ENCODE measurements around the gene TCAF2. TPM values are rescaled to one million over a fixed set of nuclear protein-coding genes. Genes with fewer than 3 reads are reported as not detected.
"Not testable (repeated sequence)": the region's sequence is repeated elsewhere in the genome, so short reads cannot be mapped to it uniquely, and the experiment has no call there.

The TCAF2 gene
- polyA plus RNA-seq, 1 of the 3 experiments (the other 2 are of a cell fraction), result 19.5 TPM

GRCh38 chr7:143649902-143650301 lies 29.1 kb downstream of the TCAF2 start:
- H4K20me1 ChIP-seq (ENCODE audit: insufficient read depth); H3K79me2 ChIP-seq (ENCODE audit: insufficient read depth); H3K4me1 ChIP-seq (ENCODE audit: control insufficient read depth in 1 of 2, insufficient read depth in 2 of 2, low read depth in 1 of 2, low read length in 1 of 2); H3K4me3 ChIP-seq (ENCODE audit: low read depth in 2 of 2, low read length in 1 of 2); H3K9ac ChIP-seq; CTCF ChIA-PET; POLR2A ChIA-PET; H3K9me3 ChIP-seq; H3F3A ChIP-seq (replicated peaks; ENCODE audit: insufficient read depth); H3K27ac ChIP-seq (ENCODE audit: low read depth in 2 of 2, low read length in 1 of 2); H3K36me3 ChIP-seq (replicated peaks in 1 of 2; ENCODE audit: control insufficient read depth in 1 of 2, insufficient read depth in 2 of 2, low read length in 1 of 2); DNase-seq; H3K4me2 ChIP-seq; H3K9me2 ChIP-seq; H2AFZ ChIP-seq (ENCODE audit: low read depth); H3K27me3 ChIP-seq (ENCODE audit: insufficient read depth): not testable (repeated sequence)
- WGBS (ENCODE audit: low lambda C conversion rate), result no CpG with 5 or more reads among the region's 3 CpGs

GRCh38 chr7:143650447-143650846 lies 29.7 kb downstream of the TCAF2 start:
- H3K9me3 ChIP-seq, result not testable (repeated sequence)
- no CpG with 5 or more reads among the region's 8 CpGs for WGBS (ENCODE audit: low lambda C conversion rate)

More at GRCh38 chr7:143650447-143650846, 29.7 kb downstream of the TCAF2 start:
- H3K9ac ChIP-seq; POLR2A ChIA-PET; H4K20me1 ChIP-seq (ENCODE audit: insufficient read depth); DNase-seq; H3K4me1 ChIP-seq (ENCODE audit: control insufficient read depth in 1 of 2, insufficient read depth in 2 of 2, low read depth in 1 of 2, low read length in 1 of 2); H3K4me3 ChIP-seq (ENCODE audit: low read depth in 2 of 2, low read length in 1 of 2); H3K36me3 ChIP-seq (replicated peaks in 1 of 2; ENCODE audit: control insufficient read depth in 1 of 2, insufficient read depth in 2 of 2, low read length in 1 of 2); CTCF ChIA-PET; H3K9me2 ChIP-seq; H3K4me2 ChIP-seq; H3K79me2 ChIP-seq (ENCODE audit: insufficient read depth); H3K27me3 ChIP-seq (ENCODE audit: insufficient read depth); H2AFZ ChIP-seq (ENCODE audit: low read depth); H3K27ac ChIP-seq (ENCODE audit: low read depth in 2 of 2, low read length in 1 of 2); H3F3A ChIP-seq (replicated peaks; ENCODE audit: insufficient read depth): not testable (repeated sequence)

Small RNA genes within 50 kb of the gene (small RNA-seq; reads per million reads assigned to genes)
- gene AC073264.2, result 0 reads per million in 7 experiments
- gene RNU6-162P, result 0 reads per million in 7 experiments

Other genes with a start within 250 kb of the TCAF2 start
- 124 and 271 TPM in 2 replicates for gene ZYX, start 239.6 kb upstream of the TCAF2 start, polyA plus RNA-seq (2012; rRNA removed)
- 0.26 and 0.49 TPM in 2 replicates for gene EPHA1, start 212.1 kb upstream of the TCAF2 start, polyA plus RNA-seq (2012; rRNA removed)
- 0.10 TPM in 1 of 2 replicates, not detected in the other for gene TAS2R60, start 177.5 kb upstream of the TCAF2 start, polyA plus RNA-seq (2012; rRNA removed)
- gene TAS2R41, start 143.1 kb upstream of the TCAF2 start, polyA plus RNA-seq (2012; rRNA removed), result not detected in 2 replicates
- 0.07 TPM in 1 of 2 replicates, not detected in the other for gene CTAGE15, start 49.2 kb upstream of the TCAF2 start, polyA plus RNA-seq (2012; rRNA removed)
- 0.12 and 0.32 TPM in 2 replicates for gene CTAGE6, start 136.7 kb downstream of the TCAF2 start, polyA plus RNA-seq (2012; rRNA removed)

Measured in SK-N-SH (cell line).